OCI-LY7 (cell line): ENCODE data around the gene TMEM256.

Experiments used
- EZH2phosphoT487 ChIP-seq: fragments of 200-600 bp; sonication (generic); IDR thresholded peaks from 2 replicates; pipeline ENCODE4 v1.6.1; 2018; ENCODE audit warnings: low read depth, borderline replicate concordance, mild to moderate bottlenecking, mixed run types, antibody characterized with exemption, low read length, moderate library complexity, mixed read lengths
- TF ChIP-seq, protein P1 (sequence below): fragments of 200-600 bp; sonication (generic); conservative IDR thresholded peaks from 2 replicates; pipeline ENCODE4 v1.5.1; 2014; ENCODE audit warnings: mild to moderate bottlenecking, antibody characterized with exemption, low read length, moderate library complexity, mixed read lengths

DNA sequence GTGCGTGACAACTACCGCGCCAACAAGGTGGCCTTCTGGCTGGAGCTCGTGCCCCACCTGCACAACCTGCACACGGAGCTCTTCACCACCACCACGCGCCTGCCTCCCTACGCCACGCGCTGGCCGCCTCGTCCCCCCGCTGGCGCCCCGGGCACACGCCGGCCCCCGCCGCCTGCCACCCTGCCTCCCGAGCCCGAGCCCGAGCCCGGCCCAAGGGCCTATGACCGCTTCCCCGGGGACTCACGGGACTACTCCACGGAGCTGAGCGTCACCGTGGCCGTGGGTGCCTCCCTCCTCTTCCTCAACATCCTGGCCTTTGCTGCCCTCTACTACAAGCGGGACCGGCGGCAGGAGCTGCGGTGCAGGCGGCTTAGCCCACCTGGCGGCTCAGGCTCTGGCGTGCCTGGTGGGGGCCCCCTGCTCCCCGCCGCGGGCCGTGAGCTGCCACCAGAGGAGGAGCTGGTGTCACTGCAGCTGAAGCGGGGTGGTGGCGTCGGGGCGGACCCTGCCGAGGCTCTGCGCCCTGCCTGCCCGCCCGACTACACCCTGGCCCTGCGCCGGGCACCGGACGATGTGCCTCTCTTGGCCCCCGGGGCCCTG is 13.3 kb upstream of the TMEM256 start:
- TF ChIP-seq, protein P1, sequence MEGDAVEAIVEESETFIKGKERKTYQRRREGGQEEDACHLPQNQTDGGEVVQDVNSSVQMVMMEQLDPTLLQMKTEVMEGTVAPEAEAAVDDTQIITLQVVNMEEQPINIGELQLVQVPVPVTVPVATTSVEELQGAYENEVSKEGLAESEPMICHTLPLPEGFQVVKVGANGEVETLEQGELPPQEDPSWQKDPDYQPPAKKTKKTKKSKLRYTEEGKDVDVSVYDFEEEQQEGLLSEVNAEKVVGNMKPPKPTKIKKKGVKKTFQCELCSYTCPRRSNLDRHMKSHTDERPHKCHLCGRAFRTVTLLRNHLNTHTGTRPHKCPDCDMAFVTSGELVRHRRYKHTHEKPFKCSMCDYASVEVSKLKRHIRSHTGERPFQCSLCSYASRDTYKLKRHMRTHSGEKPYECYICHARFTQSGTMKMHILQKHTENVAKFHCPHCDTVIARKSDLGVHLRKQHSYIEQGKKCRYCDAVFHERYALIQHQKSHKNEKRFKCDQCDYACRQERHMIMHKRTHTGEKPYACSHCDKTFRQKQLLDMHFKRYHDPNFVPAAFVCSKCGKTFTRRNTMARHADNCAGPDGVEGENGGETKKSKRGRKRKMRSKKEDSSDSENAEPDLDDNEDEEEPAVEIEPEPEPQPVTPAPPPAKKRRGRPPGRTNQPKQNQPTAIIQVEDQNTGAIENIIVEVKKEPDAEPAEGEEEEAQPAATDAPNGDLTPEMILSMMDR, result no peak
- TF ChIP-seq EZH2phosphoT487, result no peak
